ENCODE results near the gene SKAP1.
"Not testable (repeated sequence)": the region's sequence is repeated elsewhere in the genome, so short reads cannot be mapped to it uniquely, and the experiment has no call there.

SKAP1 gene

DNA sequence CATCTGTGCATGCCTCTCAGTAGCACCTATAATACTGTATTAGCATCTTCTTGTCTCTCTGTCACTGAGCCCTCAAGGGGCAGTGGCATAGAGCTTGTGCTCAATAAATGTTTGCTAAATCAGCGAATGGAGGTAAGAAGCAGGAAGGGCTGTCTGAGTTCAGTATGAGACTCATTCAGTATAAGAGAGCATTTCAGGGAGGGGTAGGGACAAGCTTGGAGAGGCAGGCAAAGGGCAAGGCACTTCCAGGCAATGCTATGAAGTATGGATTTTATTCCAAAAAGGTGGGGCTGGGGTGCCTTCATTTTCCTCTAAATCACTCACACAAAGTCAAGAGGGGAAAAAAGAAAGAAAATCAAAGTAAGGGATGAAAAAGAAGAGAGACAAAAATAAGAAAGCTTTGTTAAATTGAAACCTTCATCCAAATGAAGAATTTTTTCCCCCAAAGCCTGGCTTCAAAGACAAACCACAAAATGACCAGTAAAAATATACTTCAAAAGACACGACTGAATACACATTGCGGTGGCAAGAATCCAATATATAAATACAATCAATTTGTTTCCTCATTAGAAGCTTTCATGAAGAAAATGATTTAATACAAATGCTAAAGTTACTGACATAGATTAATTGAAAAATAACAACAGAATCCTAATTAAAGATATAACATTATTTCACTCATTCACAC, 51.2 kb downstream of the SKAP1 start:
- DNase-seq = no peak
- TF ChIP-seq GATA1 (IDR thresholded peaks at IDR 0.05; ENCODE audit: low read depth, low read length) = no peak
- TF ChIP-seq POLR2A (IDR thresholded peaks at IDR 0.05; ENCODE audit: low read length) = no peak

DNA sequence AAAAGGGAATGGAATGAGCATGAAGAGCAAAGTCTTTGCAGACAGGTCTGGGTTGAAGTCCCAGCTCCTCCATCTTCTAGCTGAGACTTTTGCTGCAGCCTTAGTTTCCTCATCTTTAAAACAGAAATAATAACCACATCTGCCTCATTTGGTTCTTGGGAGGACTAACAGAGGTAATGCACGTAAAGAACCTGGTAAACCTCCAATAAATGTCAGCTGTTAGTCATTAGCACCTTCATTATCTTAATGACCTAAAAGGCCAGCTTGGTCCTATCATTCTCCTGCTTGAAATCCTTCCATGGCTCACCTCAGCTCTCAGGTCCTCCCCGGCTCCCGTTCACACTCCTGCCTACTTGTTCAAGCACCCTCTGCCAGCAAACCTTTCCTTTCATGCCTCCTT, 51.8 kb downstream of the SKAP1 start:
- DNase-seq = no peak
- TF ChIP-seq GATA1 (IDR thresholded peaks at IDR 0.05; ENCODE audit: low read depth, low read length) = no peak

DNA sequence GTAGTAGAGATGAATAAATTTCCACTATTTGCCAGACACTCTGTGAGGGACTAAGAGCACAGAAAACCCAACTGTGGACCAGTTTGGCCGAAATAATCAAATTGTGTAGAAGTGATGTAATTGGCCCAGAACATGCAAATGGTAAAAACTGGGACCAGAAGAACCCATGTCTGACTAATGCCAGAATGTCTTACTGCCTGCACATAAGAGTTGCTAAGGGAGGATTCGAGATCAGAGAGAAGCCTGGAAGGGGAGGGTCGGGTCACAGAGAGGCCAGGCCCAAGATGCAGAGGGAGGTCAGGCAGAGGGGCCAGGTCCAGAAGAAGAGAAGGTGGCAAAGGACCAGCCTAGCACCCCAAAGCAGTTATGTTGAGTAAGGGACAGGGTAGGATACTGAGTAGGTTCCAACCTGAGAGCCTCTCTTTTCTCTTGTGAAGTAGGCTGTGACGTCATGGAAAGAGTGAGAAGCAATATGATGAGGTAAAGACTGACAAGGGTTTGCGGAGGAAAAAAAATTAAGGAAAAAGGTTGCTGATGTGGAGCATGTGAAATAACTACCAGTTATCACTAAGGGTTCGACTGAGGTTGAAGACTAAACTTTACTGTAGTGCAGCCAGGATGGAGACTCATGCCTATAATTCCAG, 53.2 kb downstream of the SKAP1 start:
- no peak for TF ChIP-seq GATA1 (IDR thresholded peaks at IDR 0.05; ENCODE audit: low read depth, low read length)
- no peak for TF ChIP-seq POLR2A (IDR thresholded peaks at IDR 0.05; ENCODE audit: low read length)
- no peak for DNase-seq

DNA sequence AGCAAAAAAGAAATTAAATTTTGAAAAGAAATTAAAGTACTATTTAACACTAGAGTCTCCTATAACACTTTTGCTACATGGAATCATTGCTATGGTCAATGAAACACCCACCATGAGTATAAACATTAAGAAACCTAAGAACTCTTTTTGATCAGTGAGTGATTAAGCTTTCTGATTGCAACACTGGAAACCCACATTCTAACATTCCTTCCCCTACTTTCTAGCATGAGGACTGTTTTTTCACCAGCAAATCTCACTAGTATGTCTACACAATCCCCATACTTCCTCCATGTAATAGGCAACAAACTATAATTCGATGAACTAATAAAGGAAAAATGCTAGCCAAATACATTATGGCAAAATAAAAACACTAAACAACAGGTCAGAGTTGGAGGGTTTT, 54.7 kb downstream of the SKAP1 start:
- no peak for TF ChIP-seq POLR2A (IDR thresholded peaks at IDR 0.05; ENCODE audit: low read length)
- TF ChIP-seq GATA1 (IDR thresholded peaks at IDR 0.05; ENCODE audit: low read depth, low read length) = no peak
- DNase-seq = no peak

DNA sequence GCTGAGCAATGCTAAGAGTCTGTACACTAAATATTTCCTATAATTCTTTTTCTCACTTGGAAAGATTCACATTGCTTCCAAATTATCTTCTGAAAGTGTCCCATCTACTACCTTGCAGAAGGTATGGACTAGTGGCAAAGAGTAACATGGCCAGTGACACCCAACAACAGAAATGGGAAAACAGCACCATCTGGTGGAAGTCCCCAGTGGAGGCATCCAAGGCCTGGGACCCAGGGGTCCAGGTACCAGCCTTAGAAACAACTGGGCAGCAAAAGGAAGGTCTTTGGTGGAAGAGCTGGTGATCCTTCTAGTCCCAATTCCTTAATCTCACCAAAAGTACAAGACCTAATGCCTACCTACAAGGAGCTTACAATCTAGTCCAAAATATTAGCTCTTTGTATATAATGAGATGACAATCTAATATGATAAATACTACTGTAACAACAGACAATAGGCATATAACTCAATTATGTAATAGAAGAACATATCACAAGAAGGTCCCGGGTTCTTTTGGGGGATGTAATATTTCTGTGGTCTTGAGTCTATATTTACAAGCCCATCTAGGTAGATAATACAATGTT, 55.3 kb downstream of the SKAP1 start:
- DNase-seq = peak; percentile 78 to 87
- no peak for TF ChIP-seq GATA1 (IDR thresholded peaks at IDR 0.05; ENCODE audit: low read depth, low read length)
- no peak for TF ChIP-seq POLR2A (IDR thresholded peaks at IDR 0.05; ENCODE audit: low read length)

DNA sequence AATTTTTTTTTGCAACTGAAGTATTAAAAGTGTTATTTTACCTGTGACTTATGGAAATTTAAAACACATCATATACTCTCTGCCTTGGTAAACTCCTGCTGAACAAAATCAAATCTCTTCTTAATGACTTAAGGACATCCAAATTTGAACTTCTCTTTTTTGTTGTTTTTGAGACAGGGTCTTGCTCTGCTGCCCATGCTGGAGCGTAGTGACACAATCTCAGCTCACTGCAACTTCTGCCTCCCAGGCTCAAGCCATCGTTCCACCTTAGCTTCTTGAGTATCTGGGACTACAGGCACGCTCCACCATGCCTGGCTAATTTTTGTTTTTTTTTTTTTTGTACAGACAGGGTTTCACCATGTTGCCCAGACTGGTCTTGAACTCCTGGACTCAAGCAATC, 56.1 kb downstream of the SKAP1 start:
- DNase-seq = no peak
- TF ChIP-seq POLR2A (IDR thresholded peaks at IDR 0.05; ENCODE audit: low read length) = no peak
- no peak for TF ChIP-seq GATA1 (IDR thresholded peaks at IDR 0.05; ENCODE audit: low read depth, low read length)

DNA sequence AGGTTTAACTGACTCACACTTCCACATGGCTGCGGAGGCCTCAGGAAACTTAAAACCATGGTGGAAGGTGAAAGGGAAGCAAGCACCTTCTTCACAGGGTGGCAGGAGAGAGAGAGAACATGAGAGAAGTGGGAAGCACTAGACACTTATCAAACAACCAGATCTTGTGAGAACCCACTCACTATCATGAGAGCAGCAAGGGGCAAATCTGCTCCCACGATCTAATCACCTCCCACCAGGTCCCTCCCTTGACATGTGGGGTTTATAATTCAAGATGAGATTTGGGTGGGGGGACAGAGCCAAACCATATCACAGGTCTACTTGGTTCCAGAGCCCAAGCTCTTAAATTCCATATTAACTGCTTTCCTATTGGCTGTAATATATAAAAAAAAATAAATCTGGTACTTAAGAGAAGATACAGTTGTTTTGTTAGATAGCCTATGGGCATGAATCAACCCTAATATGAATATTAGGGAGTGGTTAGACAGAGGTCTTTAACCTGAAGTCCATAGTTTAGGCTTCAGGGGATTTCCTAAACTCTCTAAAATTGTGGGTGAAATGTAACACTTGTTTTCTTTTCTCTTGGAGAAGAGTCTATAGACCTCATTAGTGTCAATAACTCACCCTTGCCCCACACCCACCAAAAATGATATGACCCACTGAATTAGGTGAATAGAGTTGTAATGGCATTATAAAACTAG, 56.7 kb downstream of the SKAP1 start:
- DNase-seq = peak; percentile 55 to 85
- TF ChIP-seq POLR2A (IDR thresholded peaks at IDR 0.05; ENCODE audit: low read length) (no peak), GATA1 (IDR thresholded peaks at IDR 0.05; ENCODE audit: low read depth, low read length) (no peak)

DNA sequence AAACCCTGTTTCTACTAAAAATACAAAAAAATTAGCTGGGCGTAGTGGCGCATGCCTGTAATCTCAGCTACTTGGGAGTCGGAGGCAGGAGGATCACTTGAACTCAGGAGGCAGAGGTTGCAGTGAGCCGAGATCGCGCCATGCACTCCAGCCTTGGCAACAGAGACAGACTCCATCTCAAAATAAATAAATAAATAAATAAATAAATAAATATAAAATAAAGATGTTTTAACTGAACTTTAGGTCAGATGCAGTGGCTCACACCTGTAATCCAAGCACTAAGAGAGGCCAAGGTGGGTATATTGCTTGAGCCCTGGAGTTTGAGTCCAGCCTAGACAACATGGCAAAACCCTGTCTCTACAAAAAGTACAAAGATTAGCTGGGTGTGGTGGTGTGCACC, 61.0 kb downstream of the SKAP1 start:
- DNase-seq = not testable (repeated sequence)

DNA sequence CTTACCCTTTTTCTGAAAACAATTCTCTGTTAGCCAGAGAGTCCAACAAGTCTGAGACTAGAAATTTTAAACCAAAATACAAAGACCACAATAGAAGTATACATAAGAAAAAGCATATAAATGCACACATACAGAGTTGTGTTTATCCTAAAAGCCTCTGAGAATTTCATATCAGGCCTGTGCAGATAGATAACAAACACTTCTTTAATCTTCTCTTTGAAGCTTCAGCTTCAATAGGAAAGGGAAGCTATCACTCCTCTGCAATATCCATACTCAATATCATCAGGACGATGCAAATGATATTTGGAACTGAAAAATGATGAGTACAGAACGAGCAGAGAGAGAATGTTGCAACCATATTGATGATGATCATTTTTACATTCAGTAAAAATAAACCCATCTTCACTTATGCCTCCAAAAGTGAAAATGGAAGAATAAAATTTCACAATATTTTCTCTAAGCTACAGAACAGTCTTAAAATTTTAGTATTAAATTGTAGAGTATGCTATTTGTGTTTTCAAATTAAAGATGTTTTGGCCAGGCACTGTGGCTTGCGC, 61.6 kb downstream of the SKAP1 start:
- no peak for TF ChIP-seq GATA1 (IDR thresholded peaks at IDR 0.05; ENCODE audit: low read depth, low read length)
- no peak for TF ChIP-seq POLR2A (IDR thresholded peaks at IDR 0.05; ENCODE audit: low read length)
- peak; percentile 40 to 76 for DNase-seq

DNA sequence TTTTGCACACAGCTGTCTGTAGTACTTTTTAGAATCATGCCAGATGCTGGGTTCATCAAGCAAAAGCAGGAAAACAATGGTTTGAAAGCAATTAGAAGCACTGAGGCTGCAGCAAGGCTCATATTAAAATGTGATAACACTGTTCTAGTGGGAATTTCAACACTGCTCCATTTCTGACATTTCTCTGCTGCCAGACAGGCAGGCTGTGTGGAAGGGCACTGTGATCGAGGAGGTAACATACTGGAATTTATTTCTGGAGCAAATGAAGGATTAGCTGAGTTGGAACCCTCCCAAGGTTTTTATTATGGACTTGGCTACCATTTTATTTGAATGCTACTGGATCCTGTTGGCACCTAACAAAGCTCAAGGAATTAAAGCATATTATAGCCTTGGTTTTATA, 66.9 kb downstream of the SKAP1 start:
- TF ChIP-seq POLR2A (IDR thresholded peaks at IDR 0.05; ENCODE audit: low read length) (no peak), GATA1 (IDR thresholded peaks at IDR 0.05; ENCODE audit: low read depth, low read length) (no peak)
- no peak for DNase-seq

DNA sequence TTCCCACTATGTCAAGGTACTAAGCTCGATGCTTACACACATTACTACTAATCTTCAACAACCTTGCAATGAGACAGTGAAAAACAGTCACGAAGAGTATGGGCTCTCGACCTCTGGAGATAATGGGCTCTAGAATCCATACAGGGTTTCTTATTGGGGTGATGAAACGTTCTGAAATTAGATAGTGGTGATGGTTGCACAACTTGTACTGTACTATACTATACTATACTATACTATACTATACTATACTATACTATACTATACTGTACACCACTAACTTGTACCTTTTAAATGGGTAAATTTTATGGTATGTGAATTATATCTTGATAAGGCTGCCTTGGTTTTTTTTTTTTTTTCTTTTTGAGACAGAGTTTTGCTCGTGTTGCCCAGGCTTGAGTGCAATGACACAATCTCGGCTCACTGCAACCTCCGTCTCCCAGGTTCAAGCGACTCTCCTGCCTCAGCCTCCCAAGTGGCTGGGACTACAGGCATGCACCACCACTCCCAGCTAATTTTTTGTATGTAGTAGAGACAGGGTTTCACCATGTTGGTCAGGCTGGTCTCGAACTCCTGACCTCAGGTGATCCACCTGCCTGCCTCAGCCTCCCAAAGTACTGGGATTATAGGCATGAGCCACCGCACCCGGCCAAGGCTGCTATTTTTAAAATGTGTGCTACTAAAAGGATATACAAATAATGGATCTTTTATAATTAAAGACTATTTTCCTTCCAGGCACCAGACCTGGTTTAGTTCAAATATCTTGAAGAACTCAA, 69.0 kb downstream of the SKAP1 start:
- peak; percentile 88 to 89 for DNase-seq

DNA sequence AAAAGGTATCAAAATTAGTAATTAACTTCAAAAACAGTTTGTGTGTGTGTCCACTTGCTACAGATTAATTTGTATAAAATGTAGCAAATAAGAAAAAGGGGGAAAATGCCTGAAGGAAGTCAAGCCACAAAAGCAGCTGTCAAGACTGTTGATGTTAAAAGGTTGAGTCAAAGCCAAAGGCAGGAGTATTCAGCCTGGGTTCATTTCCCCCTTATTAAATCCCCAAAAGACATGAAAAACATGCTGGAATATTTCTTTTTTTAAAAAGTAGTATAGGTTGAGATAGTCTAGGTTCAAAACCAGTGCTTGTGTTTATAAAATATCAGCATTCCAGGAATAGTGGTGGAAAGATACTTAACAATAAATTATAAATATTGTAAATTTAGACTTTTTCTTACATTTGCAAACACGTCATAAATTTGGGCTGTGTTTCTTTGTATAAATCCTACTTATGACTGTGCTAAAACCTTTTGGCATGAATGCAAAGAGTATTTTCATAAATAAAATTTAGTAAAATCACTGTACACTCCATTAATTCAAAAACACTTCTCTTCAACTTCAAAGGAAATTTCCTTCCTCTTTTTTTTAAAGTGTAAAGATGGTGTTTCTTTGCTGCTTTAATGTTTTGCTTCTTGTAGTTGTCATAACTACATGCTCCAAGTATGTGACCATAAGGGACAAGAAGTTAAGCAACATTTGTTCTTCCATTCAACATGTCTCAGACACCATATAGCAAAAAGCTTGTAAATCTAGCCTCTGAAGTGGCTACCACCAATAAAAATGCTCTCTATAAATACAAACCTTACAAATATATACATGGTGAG, 72.0 kb downstream of the SKAP1 start:
- TF ChIP-seq GATA1 (IDR thresholded peaks at IDR 0.05; ENCODE audit: low read depth, low read length) (no peak), POLR2A (IDR thresholded peaks at IDR 0.05; ENCODE audit: low read length) (no peak)
- DNase-seq = no peak

DNA sequence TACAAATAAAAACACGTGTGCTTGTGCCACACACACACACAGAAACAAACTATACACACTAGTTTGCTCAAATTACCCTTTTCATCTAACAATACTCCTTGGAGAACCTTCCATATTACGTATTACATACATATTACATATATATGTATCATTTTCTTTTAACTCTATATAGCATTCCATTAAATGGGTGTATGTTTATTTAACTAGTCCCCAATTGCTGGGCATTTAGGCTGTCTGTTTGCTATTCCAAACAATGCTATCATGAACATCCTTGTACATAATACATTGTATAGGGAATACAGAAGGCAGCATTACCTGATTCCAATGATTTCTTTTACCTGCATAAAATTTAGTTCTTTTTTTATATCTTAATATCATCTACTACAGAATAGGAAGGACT, 73.1 kb downstream of the SKAP1 start:
- DNase-seq = no peak

More for the DNA sequence above, 73.1 kb downstream of the SKAP1 start:
- TF ChIP-seq POLR2A (IDR thresholded peaks at IDR 0.05; ENCODE audit: low read length) (no peak), GATA1 (IDR thresholded peaks at IDR 0.05; ENCODE audit: low read depth, low read length) (no peak)

Measured in erythroblast (primary cell).